AG04449 (cell line): Measurements from ENCODE around the gene MYRIP.

Experiments
- CTCF ChIA-PET: fragments of 350-600 bp; formaldehyde crosslinking; extraction: SDS; loops from one replicate; lab custom pipeline; 2021; ENCODE audit warnings: antibody characterized with exemption; lab: Yijun Ruan, JAX
- POLR2A ChIA-PET: fragments of 400-600, 350-600 bp; formaldehyde crosslinking; extraction: SDS; loops from one replicate; lab custom pipeline; 2020; ENCODE audit warnings: antibody characterized with exemption, inconsistent platforms; lab: Yijun Ruan, JAX
- DNase-seq: peaks from one replicate; pipeline ENCODE4 v3.0.0-alpha.2; 2010; ENCODE audit warnings: low read depth, low spot score
- H3K4me3 ChIP-seq: 2 replicates; pipeline ENCODE4 v1.5.1; 2011; ENCODE audit warnings: low read depth, mild to moderate bottlenecking, control low read depth, low read length
- TF ChIP-seq, protein P1 (sequence below): IDR thresholded peaks from one replicate; pipeline ENCODE4 v1.5.1; 2011; ENCODE audit warnings: mild to moderate bottlenecking, moderate library complexity, low read length, control low read depth, inconsistent platforms; ENCODE audit not compliant: insufficient read depth; ENCODE audit errors: missing control alignments

Gene MYRIP

DNA sequence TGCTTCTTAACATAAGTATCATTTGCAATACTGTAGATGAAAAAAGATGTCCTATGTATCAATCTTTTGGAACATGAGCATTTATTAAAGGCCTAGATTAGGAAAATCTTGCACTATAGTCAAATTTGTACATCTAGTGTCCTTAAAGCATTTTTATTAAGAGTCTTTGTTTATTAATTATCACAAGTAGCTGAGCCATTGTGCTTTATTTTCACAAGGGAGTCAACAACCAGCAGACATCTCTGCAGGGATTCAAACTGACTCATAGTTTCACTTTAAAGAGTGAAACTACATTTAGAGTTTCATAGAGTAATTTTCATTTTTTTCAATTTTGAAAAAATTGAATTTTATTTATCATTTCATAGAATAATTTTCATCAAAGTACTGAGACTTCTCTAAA lies 405.6 kb downstream of the MYRIP start:
- TF ChIP-seq, protein P1, sequence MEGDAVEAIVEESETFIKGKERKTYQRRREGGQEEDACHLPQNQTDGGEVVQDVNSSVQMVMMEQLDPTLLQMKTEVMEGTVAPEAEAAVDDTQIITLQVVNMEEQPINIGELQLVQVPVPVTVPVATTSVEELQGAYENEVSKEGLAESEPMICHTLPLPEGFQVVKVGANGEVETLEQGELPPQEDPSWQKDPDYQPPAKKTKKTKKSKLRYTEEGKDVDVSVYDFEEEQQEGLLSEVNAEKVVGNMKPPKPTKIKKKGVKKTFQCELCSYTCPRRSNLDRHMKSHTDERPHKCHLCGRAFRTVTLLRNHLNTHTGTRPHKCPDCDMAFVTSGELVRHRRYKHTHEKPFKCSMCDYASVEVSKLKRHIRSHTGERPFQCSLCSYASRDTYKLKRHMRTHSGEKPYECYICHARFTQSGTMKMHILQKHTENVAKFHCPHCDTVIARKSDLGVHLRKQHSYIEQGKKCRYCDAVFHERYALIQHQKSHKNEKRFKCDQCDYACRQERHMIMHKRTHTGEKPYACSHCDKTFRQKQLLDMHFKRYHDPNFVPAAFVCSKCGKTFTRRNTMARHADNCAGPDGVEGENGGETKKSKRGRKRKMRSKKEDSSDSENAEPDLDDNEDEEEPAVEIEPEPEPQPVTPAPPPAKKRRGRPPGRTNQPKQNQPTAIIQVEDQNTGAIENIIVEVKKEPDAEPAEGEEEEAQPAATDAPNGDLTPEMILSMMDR, result no peak
- CTCF ChIA-PET, result no interaction called here
- DNase-seq, result no peak
- H3K4me3 ChIP-seq, result no peak overlapping the region
- POLR2A ChIA-PET, result no interaction called here

DNA sequence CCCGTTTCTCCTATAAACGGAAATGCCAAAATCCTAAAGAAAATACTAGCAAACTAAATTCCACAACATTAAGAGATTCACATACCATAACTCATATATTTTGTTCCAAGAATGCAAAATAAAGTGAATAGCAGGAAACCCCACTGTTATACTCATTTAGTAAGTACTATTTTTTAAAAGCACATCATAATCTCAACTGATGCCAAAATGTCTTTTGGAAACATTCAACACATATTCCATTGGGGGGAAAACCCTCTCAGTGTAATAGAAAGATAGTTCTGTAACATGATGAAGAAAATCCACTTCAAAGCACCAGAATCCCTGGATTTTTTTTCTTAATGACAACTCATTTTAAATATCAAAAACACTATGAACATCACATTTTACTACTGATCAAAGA lies 407.1 kb downstream of the MYRIP start:
- ChIA-PET POLR2A (no interaction called here), CTCF (no interaction called here)
- DNase-seq, result no peak
- TF ChIP-seq, protein P1, result no peak
- no peak overlapping the region for H3K4me3 ChIP-seq

DNA sequence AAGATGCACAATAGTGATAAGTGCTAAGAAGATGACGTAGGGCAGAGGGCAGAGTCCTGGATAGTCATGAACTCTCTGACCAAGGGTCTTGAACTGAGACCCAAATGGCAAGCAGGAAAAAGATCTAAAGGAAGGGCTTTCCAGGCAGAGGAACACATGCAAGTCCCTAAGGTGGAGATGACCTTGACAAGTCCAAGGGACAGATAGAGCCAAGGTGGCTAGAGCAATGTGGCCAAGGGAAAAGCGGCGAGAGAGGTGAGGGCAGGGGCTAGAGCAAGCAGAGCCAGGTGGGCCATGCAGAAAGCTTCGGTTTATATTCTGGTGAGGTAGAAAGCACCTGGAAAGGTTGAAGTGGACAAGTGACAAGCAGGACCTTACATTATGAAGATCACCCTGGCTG lies 414.4 kb downstream of the MYRIP start:
- TF ChIP-seq, protein P1, result no peak
- H3K4me3 ChIP-seq, result no peak overlapping the region
- CTCF ChIA-PET, result no interaction called here
- POLR2A ChIA-PET, result no interaction called here
- no peak for DNase-seq

DNA sequence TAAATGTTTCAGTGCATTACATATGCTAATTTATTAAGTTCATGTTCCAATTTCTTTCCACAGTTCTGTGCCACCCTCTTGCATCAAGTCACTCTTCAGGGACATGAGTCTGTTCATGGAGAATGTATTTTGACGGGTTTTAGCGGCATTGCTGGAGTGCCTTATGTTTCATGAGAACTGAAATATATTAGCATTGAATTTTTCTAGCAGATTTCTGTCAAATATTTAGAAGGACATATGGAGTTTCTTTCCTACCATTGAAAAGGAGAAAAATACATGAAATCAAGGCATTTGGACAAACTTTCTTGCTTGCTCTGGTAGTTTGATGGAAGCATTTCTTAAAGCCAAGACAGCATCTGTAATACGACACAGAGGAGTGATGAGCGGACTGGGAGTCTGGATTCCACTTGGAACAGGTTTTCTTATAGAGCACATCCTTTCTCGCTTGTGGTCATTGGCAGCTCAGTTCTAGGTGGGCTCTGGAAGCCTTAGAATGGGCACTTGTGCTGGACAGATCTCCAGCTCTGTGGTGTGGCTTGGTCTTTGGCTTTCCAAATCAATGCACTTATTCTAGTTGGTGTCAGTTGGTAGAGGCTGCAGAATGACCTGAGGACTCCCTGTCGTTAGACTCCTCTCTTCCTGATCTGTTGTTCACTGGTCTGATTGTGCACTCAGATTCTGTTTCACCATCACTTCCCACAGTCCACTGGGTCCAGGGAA lies 415.5 kb downstream of the MYRIP start:
- TF ChIP-seq, protein P1, result no peak
- H3K4me3 ChIP-seq, result no peak overlapping the region
- ChIA-PET CTCF (no interaction called here), POLR2A (no interaction called here)
- no peak for DNase-seq

DNA sequence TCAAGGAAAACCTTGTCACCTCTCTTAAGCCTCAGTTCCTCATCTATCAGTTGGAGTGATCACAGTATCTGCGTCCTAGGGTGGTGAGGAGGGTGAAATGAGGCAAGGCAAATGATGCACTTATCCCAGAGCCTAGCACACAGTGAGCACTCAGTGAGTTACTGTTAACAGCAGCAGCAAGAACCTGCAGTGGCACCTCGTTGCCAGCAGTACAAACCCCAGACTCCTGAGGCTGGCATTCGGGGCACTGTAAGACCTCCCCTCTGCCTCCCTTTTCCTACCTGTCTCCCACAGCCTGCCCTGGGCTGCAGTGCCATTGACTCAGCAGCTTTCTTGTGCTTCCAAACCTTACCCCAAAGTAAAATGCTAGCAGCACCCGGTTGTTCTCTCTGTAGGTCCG lies 417.2 kb downstream of the MYRIP start:
- TF ChIP-seq, protein P1, result no peak
- POLR2A ChIA-PET, result no interaction called here

DNA sequence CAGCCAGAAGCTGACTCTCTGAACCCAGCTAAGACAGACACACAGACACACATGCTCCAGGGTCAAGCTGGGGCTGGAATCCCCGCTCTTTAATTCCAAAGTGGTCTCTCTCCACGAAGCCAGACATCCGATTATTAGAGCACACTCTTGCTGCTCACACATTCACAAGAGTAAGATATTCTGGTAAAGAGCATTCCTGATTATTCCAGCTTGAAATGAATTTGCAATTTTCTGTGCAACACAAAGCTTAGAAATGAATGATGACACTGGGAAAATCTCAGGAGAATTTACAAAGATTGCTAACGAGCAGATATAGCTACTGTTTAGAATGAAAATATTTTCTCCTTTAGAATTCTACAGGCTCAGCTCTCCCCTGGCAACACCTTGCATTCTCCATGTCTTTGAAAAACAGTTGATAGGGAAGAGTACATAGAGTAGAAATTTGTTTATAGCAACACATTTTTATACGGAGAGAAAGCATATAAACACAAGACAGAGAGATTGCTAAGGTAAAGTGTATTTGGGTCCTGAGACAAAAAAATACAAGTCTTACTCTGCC lies 419.5 kb downstream of the MYRIP start:
- no peak for DNase-seq
- POLR2A ChIA-PET, result no interaction called here
- TF ChIP-seq, protein P1, result no peak
- CTCF ChIA-PET, result no interaction called here
- H3K4me3 ChIP-seq, result no peak overlapping the region

More for the DNA sequence above, 417.2 kb downstream of the MYRIP start:
- H3K4me3 ChIP-seq, result no peak overlapping the region
- no peak for DNase-seq
- CTCF ChIA-PET, result no interaction called here
